Loucy (cell line): ENCODE data around the gene COMTD1.

Experiments
- H2AFZ ChIP-seq: fragments of 200-600 bp; sonication (generic); 2 replicates; pipeline ENCODE4 v1.6.0; 2016; ENCODE audit warnings: antibody characterized with exemption, mild to moderate bottlenecking, low read length, moderate library complexity
- H3F3A ChIP-seq: fragments of 200-600 bp; 2 replicates; pipeline ENCODE4 v1.6.0; 2016; ENCODE audit warnings: antibody characterized with exemption, low read depth, mild to moderate bottlenecking
- H3K27me3 ChIP-seq: fragments of 200-600 bp; sonication (generic); 2 replicates; pipeline ENCODE4 v1.6.1; 2014; ENCODE audit warnings: low read length, mild to moderate bottlenecking; ENCODE audit not compliant: insufficient read depth, poor library complexity, severe bottlenecking
- H3K36me3 ChIP-seq: fragments of 200-600 bp; sonication (generic); 2 replicates; pipeline ENCODE4 v1.6.1; 2016; ENCODE audit warnings: low read length; ENCODE audit not compliant: insufficient read depth
- H3K4me1 ChIP-seq: fragments of 200-600 bp; sonication (generic); 2 replicates; pipeline ENCODE4 v1.5.1; 2014; ENCODE audit warnings: low read length, mild to moderate bottlenecking; ENCODE audit not compliant: insufficient read depth, poor library complexity, severe bottlenecking
- H3K4me2 ChIP-seq: fragments of 200-600 bp; sonication (generic); 2 replicates; pipeline ENCODE4 v1.6.0; 2014; ENCODE audit warnings: antibody characterized with exemption, low read length, low read depth, mild to moderate bottlenecking; ENCODE audit not compliant: poor library complexity, severe bottlenecking
- H3K4me3 ChIP-seq: fragments of 200-600 bp; sonication (generic); 2 replicates; pipeline ENCODE4 v1.5.1; 2014; ENCODE audit warnings: low read length, mild to moderate bottlenecking, mixed read lengths; ENCODE audit not compliant: poor library complexity, severe bottlenecking
- H3K79me2 ChIP-seq: fragments of 200-600 bp; sonication (generic); 2 replicates; pipeline ENCODE4 v1.6.1; 2014; ENCODE audit warnings: low read length; ENCODE audit not compliant: insufficient read depth
- H3K9ac ChIP-seq: fragments of 200-600 bp; sonication (generic); 2 replicates; pipeline ENCODE4 v1.6.0; 2014; ENCODE audit warnings: mild to moderate bottlenecking, low read depth, low read length, moderate library complexity; ENCODE audit not compliant: poor library complexity, severe bottlenecking
- H3K9me2 ChIP-seq: fragments of 200-600 bp; sonication (generic); replicated peaks from 2 replicates; pipeline ENCODE4 v1.6.1; 2016; ENCODE audit warnings: low read depth, low read length, mixed read lengths
- H3K9me3 ChIP-seq: fragments of 200-600 bp; sonication (generic); 2 replicates; pipeline ENCODE4 v1.6.1; 2014; ENCODE audit warnings: mild to moderate bottlenecking, antibody characterized with exemption, low read length, low read depth; ENCODE audit not compliant: insufficient read depth
- H4K20me1 ChIP-seq: fragments of 200-600 bp; sonication (generic); 2 replicates; pipeline ENCODE4 v1.6.0; 2014; ENCODE audit warnings: antibody characterized with exemption, low read length, mild to moderate bottlenecking; ENCODE audit not compliant: insufficient read depth, poor library complexity, severe bottlenecking
- CTCF ChIP-seq: fragments of 200-600 bp; sonication (generic); conservative IDR thresholded peaks from 2 replicates; pipeline ENCODE4 v1.5.1; 2014; ENCODE audit warnings: mild to moderate bottlenecking, antibody characterized with exemption, low read length
- EZH2phosphoT487 ChIP-seq: fragments of 200-600 bp; IDR thresholded peaks from 2 replicates; pipeline ENCODE4 v1.6.1; 2018; ENCODE audit warnings: antibody characterized with exemption, mild to moderate bottlenecking, moderate library complexity, borderline replicate concordance

COMTD1 gene

DNA sequence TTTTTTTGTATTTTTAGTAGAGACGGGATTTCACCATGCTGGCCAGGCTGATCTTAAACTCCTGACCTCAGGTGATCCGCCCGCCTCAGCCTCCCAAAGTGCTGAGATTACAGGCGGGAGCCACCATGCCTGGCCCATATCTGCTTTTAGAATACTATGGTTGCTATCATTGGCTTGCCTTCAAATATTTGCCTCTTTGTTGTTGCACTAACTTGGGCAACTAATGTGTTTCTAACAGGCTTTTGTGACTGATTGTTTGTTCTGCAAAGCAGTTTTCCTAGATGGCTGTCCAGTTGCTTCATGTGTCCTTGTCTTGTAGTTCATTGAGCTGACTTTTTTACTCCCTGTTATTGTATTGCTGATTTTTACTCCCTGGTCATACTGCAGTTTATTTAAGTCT lies 15.5 kb downstream of the COMTD1 start:
- no peak for TF ChIP-seq EZH2phosphoT487
- no peak for TF ChIP-seq CTCF
- Histone ChIP-seq H3F3A (no peaks in the 10 kb centered on the region), H3K9ac (no peak overlapping the region), H3K79me2 (peaks cover 75% of the 10 kb centered on the region), H3K27me3 (no peaks in the 10 kb centered on the region), H3K4me3 (no peak overlapping the region), H3K9me2 (no peaks in the 10 kb centered on the region), H3K4me1 (peaks cover 12% of the 10 kb centered on the region), H3K9me3 (no peaks in the 10 kb centered on the region), H3K4me2 (no peak overlapping the region), H2AFZ (no peak overlapping the region), H3K36me3 (peaks cover 94% of the 10 kb centered on the region), H4K20me1 (peaks cover 53% of the 10 kb centered on the region)

- TF ChIP-seq EZH2phosphoT487 = no peak
- Histone ChIP-seq H3K79me2 (peaks cover 65% of the 10 kb centered on the region), H3K4me3 (peak overlapping the region; percentile 82), H3K27me3 (peaks cover 5% of the 10 kb centered on the region), H4K20me1 (peaks cover 45% of the 10 kb centered on the region), H3K9ac (peak overlapping the region; percentile 98), H2AFZ (no peak overlapping the region), H3K9me2 (no peaks in the 10 kb centered on the region), H3F3A (peaks cover 3% of the 10 kb centered on the region; the same call in 1 of the 2 replicates), H3K4me1 (peaks cover 40% of the 10 kb centered on the region), H3K4me2 (peak overlapping the region; percentile 98), H3K9me3 (no peaks in the 10 kb centered on the region), H3K36me3 (peaks cover 42% of the 10 kb centered on the region)
Measured at GRCh38 chr10:75212343-75212742, 23.4 kb downstream of the COMTD1 start.

GRCh38 chr10:75211007-75211691 lies 24.6 kb downstream of the COMTD1 start:
- peaks cover 36% of the 10 kb centered on the region for H4K20me1 ChIP-seq
- no peaks in the 10 kb centered on the region for H3K9me2 ChIP-seq
- H3K4me2 ChIP-seq = peak overlapping the region; percentile 98
- H3K9ac ChIP-seq = peak overlapping the region; percentile 98
- no peaks in the 10 kb centered on the region for H3K9me3 ChIP-seq
- H3K36me3 ChIP-seq = peaks cover 30% of the 10 kb centered on the region
- peaks cover 3% of the 10 kb centered on the region; the same call in 1 of the 2 replicates for H3F3A ChIP-seq
- H3K4me3 ChIP-seq = peak overlapping the region; percentile 82
- peaks cover 53% of the 10 kb centered on the region for H3K79me2 ChIP-seq
- TF ChIP-seq CTCF (no peak), EZH2phosphoT487 (no peak)
- peak overlapping the region; percentile 100 for H2AFZ ChIP-seq
- H3K27me3 ChIP-seq = peaks cover 5% of the 10 kb centered on the region
- H3K4me1 ChIP-seq = peaks cover 31% of the 10 kb centered on the region
